Activated T-helper 17 cell treated with anti-CD3 and anti-CD28 coated beads, Interleukin-2, amount 50 U/mL, for 72 hours (primary cell): ENCODE results near the gene INMT. TPM values are rescaled to one million over a fixed set of nuclear protein-coding genes. Genes with fewer than 3 reads are reported as not detected.

Experiments
- ATAC-seq: fragments of 150-1000 bp; cut with Tn5 transposase; replicated peaks from 2 replicates; pipeline ENCODE4 v1.10.0; 2021; ENCODE audit warnings: mild to moderate bottlenecking, moderate library complexity
- H3K27ac Mint-ChIP-seq: one replicate; pipeline ENCODE4 v1.8.0; 2022; ENCODE audit warnings: mixed read lengths
- H3K27me3 Mint-ChIP-seq: one replicate; pipeline ENCODE4 v1.8.0; 2022; ENCODE audit warnings: mixed read lengths
- H3K36me3 Mint-ChIP-seq: one replicate; pipeline ENCODE4 v1.8.0; 2022; ENCODE audit warnings: low read depth, mild to moderate bottlenecking, mixed read lengths
- H3K4me1 Mint-ChIP-seq: one replicate; pipeline ENCODE4 v1.8.0; 2022; ENCODE audit warnings: mixed read lengths
- H3K4me3 Mint-ChIP-seq: one replicate; pipeline ENCODE4 v1.8.0; 2022; ENCODE audit warnings: mild to moderate bottlenecking, mixed read lengths
- H3K9me3 Mint-ChIP-seq: one replicate; pipeline ENCODE4 v1.8.0; 2022; ENCODE audit warnings: mixed read lengths
- total RNA-seq, 2 donors: library from RNA; stranded (reverse); gene quantifications; one replicate each; pipeline ENCODE4 v1.2.3, GENCODE V29; 2022

INMT gene
- total RNA-seq, 2 donors from 2014 or later, result 0.21 TPM; not detected in 1

DNA sequence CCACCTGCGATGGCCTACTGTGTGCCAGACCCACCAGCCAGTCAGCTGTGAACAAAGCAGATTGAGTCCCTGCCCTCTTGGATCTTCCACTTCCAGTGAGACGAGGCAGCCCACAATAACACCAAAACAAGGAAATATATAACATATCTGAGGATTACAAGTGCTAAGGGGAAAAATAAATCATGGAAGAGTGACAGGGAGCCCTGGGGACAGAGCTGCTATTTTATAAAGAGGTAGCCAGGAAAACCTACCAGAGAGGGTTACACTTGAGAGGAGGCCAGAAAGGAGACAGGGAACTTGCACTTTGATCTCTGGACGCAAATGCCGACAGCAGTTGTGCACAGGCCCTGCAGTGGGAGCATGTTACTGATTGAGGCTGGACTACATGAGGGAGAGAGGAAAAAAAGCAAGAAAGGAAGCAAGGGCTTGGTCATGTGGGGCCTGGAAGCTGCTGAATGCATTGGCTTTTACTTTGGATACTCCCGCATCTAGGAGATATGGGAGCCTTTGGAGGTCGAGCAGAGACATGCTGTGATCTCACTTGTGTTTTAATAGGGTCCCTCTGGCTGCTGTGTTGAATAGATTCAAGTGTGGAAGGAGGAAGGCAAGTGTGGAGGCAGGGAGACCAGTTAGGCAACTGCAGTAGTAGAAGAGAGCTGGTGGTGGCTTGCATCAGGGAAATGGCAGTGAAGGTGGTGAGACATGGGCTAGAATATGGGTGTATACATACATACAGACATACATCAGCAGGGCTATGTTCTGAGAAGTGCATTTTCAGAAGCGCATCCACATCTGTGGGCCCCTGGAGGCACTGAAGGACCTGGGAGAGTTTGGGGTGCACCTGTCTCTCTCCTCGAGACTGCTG is 45.5 kb downstream of the INMT start:
- H3K27ac Mint-ChIP-seq, result no peak overlapping the region
- no peaks in the 10 kb centered on the region for H3K9me3 Mint-ChIP-seq

DNA sequence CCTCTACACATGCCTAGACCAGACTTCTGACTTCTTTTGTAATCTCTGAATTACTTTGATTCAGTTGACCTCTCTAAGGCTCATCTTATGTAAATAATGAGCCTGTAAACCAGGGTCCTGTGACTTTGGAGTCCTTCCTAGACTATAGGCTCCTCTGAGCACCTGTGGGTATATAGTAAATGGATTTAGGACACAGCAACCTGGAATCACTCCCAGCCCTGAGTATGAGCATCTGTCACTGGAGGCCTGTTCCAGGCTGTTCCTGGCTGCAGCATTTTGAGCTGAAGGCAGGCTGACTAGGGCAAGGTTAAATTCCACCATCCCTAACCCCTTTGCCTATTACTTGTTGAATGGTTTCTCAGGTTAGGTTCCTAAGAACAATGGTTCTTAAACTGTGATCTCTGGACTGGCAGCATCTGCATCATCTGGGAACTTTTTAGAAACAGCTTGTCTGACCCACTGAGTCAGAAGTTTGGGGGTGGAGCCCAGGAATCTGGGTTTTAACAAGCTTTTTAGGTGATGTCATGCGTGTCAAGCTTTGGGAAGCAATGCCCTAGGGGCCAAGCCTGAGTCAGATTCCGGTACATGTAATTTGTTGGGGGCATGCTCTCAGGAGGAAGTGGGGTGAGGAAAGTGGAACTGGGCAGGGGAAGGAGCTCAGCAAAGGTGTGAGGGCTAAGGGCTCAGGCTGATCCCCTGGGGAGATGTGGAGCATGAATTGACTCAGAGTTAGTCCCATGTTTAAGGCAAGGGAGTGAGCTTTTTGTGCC is 47.5 kb downstream of the INMT start:
- Mint-ChIP-seq H3K4me1 (peaks cover 6% of the 10 kb centered on the region), H3K36me3 (no peaks in the 10 kb centered on the region), H3K27ac (no peak overlapping the region), H3K4me3 (no peak overlapping the region), H3K27me3 (no peaks in the 10 kb centered on the region), H3K9me3 (no peaks in the 10 kb centered on the region)
- ATAC-seq, result no peak

More for the DNA sequence above, 45.5 kb downstream of the INMT start:
- H3K4me1 Mint-ChIP-seq, result peaks cover 6% of the 10 kb centered on the region
- ATAC-seq, result no peak
- H3K4me3 Mint-ChIP-seq, result no peak overlapping the region
- H3K27me3 Mint-ChIP-seq, result no peaks in the 10 kb centered on the region
- no peaks in the 10 kb centered on the region for H3K36me3 Mint-ChIP-seq

DNA sequence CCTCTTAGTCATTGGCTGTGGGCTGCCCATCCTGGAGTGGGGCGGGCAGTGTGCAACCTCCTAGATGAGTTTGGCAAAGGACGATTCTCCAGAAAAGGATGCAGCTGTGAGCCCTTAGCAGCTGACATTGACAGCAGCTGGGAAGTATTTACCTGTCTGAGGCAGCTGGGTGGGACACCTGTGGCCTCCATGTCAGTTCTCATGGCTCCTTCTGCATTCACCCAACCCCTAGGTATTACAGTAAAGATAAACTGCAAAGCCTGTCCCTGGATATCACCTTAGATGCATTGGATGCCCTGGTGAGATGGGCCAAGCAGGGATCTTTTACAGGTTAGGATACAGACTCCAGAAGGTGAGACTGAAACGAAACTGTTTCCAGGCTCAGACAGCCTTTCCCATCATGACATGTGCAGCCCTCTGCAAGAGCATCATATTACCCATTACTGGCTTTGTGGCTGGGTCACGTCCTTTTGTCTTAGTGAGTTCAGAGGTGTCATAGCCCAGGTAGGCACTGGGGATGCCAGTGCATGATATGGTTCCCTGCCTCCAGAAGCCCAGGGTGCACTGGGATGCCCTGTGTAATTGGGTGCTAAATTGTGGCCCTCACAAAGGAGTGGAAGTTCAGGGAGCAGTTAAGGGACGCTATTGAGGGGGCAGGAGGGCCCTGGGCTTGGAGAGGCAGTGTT is 48.2 kb downstream of the INMT start:
- no peak for ATAC-seq
- H3K4me3 Mint-ChIP-seq, result no peak overlapping the region
- no peaks in the 10 kb centered on the region for H3K9me3 Mint-ChIP-seq
- no peaks in the 10 kb centered on the region for H3K27me3 Mint-ChIP-seq
- no peaks in the 10 kb centered on the region for H3K36me3 Mint-ChIP-seq
- peaks cover 6% of the 10 kb centered on the region for H3K4me1 Mint-ChIP-seq
- no peak overlapping the region for H3K27ac Mint-ChIP-seq

DNA sequence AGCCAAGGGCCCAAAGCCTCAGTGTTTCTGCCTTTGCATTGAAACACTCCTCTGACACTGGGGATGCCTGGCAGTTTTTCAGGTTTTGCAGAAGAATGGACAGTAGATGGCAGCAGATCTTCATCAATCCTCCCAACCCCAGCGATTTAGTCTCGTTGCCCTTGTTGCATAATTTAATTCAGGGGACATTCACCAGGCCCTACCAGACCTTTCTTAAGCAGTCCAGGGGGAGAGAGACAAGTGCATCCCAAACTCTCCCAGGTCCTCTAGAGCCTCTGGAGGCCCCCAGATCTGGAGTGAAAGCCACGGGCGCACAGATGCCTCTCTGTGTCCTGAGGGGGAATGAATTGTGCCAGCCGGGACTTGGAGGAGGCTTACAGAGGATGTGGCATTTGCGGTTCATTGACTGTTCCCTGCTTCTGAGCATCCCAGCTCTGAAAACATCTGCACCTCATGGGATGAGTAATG is 48.9 kb downstream of the INMT start:
- peaks cover 6% of the 10 kb centered on the region for H3K4me1 Mint-ChIP-seq
- H3K36me3 Mint-ChIP-seq, result no peaks in the 10 kb centered on the region
- no peaks in the 10 kb centered on the region for H3K27me3 Mint-ChIP-seq
- no peak for ATAC-seq
- no peak overlapping the region for H3K27ac Mint-ChIP-seq
- H3K4me3 Mint-ChIP-seq, result no peak overlapping the region
- no peaks in the 10 kb centered on the region for H3K9me3 Mint-ChIP-seq

DNA sequence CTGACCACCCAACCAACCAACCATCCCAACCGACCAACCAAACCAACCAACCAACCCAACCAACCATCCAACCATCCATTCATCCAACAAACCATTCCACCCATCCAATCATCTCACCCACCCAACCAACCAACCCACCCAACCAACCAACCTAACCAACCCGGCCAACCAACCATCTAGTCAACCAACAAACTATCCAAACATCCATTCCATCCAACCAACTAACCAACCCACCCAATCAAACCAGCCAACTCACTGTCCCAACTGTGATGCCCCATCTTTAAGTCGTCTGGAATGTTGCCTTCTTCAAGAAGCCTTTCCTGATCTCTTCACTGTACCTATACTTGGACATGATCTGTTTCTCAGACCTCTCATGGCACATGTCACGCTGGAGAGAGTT is 50.9 kb downstream of the INMT start:
- Mint-ChIP-seq H3K27ac (no peak overlapping the region), H3K4me1 (no peaks in the 10 kb centered on the region), H3K27me3 (no peaks in the 10 kb centered on the region), H3K9me3 (no peaks in the 10 kb centered on the region), H3K4me3 (no peak overlapping the region), H3K36me3 (no peaks in the 10 kb centered on the region)
- no peak for ATAC-seq

DNA sequence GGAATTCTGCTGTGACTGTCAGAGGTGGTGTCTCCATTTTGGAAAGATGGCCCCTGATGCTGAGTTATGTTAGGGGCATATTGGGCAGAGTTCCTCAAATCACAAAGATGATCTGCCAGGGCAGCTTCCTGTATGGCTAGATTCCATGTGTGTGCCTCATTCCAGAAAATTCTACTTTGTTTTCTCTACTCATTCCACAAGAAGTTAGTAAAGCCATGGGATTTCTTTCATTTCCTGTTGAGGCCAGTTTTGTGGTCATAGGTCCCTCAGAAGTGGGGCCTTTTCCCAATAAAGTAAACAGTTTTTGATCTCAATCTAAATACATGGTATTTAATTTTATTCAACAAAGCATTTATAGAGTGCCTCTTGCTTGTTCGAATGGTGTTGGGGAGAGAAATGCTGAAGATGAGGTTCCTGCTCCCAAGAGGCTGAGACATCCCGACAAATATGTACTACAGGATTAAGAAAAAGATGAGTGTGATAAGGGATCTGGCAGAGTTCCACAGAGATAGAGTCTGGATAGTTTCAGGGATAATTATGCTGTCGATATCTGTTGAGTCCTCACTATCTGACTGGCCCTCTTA is 52.2 kb downstream of the INMT start:
- ATAC-seq, result no peak
- no peaks in the 10 kb centered on the region for H3K27me3 Mint-ChIP-seq
- no peaks in the 10 kb centered on the region for H3K9me3 Mint-ChIP-seq
- no peaks in the 10 kb centered on the region for H3K4me1 Mint-ChIP-seq
- H3K4me3 Mint-ChIP-seq, result no peak overlapping the region
- H3K27ac Mint-ChIP-seq, result no peak overlapping the region
- H3K36me3 Mint-ChIP-seq, result no peaks in the 10 kb centered on the region

DNA sequence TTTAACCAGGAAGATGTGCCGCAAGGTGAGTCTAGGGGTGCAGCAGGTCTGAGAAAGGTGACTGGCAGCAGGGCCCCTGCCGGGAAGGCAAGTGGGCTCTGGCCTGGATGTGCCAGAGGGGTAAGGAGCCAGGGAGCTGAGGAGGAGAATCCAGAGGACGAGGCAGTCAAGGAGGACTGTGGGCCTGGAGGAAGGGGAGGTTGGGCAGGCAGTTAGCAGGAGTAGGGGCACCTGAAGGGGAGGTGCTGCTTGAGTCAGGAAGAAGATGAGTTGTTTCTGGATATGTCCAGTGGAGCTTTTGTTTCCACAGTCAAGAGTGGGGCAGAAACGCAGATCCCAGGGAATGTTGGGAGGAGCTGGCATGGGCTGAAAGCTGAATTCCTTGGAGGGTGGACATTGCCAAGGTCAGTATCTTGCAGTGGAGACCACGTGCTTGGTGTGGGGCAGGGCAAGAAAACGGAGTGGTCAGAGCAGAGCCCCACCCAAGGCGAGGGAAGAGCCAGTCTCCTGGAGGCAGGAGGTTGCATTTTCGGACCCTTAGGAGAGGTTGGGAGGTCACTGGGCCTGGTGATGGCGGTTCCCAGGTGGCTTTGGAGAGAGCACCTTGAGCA is 53.3 kb downstream of the INMT start:
- no peak for ATAC-seq

DNA sequence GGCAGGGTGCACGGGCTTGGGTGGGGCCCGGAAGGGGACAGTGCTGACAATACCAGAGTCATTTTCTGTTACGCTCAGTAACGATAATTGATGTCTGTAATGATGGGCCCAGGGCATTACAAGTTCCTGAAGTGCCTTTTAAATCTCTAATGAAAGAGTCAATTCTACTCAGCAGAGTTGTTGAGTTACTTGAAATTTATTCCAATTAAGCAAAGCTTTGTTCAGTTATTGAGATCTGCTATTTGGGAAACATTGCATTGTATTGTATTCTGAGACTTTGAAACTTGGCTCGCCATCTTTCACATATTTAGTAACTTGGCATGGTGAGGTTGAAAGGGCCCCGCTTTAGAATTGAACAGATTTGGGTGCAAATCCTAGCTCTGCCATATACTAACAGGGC is 54.0 kb downstream of the INMT start:
- no peaks in the 10 kb centered on the region for H3K4me1 Mint-ChIP-seq
- H3K9me3 Mint-ChIP-seq, result no peaks in the 10 kb centered on the region
- no peak for ATAC-seq
- no peak overlapping the region for H3K27ac Mint-ChIP-seq
- no peak overlapping the region for H3K4me3 Mint-ChIP-seq
- no peaks in the 10 kb centered on the region for H3K36me3 Mint-ChIP-seq
- no peaks in the 10 kb centered on the region for H3K27me3 Mint-ChIP-seq

More for the DNA sequence above, 53.3 kb downstream of the INMT start:
- Mint-ChIP-seq H3K9me3 (no peaks in the 10 kb centered on the region), H3K27ac (no peak overlapping the region), H3K4me1 (no peaks in the 10 kb centered on the region), H3K4me3 (no peak overlapping the region), H3K27me3 (no peaks in the 10 kb centered on the region), H3K36me3 (no peaks in the 10 kb centered on the region)

Other genes starting within 250 kb of the INMT start
- 10 to 100 TPM; 35.5 to 68.3 TPM for gene GGCT, start 247.3 kb upstream of the INMT start, total RNA-seq
- gene GARS1, start 157.3 kb upstream of the INMT start, total RNA-seq, result 100 to 1,000 TPM; 152 to 222 TPM
- not detected for gene CRHR2, start 69.7 kb upstream of the INMT start, total RNA-seq
- 1 to 10 TPM in 1 of 2 donors, under 1 TPM in 1; 0.74 to 1.4 TPM for gene MINDY4, start 19.3 kb downstream of the INMT start, total RNA-seq
- gene AQP1, start 159.7 kb downstream of the INMT start, total RNA-seq, result under 1 TPM in 1 of 2 donors, not detected in 1; 0.08 TPM
- gene GHRHR, start 211.8 kb downstream of the INMT start, total RNA-seq, result not detected